ENCODE data around the gene HRC. TPM values are rescaled to one million over a fixed set of nuclear protein-coding genes. Genes with fewer than 3 reads are reported as not detected.
"Not testable (repeated sequence)": the region's sequence is repeated elsewhere in the genome, so short reads cannot be mapped to it uniquely, and the experiment has no call there.

HRC gene
- total RNA-seq, 1 experiment from 2014 or later: not detected

DNA sequence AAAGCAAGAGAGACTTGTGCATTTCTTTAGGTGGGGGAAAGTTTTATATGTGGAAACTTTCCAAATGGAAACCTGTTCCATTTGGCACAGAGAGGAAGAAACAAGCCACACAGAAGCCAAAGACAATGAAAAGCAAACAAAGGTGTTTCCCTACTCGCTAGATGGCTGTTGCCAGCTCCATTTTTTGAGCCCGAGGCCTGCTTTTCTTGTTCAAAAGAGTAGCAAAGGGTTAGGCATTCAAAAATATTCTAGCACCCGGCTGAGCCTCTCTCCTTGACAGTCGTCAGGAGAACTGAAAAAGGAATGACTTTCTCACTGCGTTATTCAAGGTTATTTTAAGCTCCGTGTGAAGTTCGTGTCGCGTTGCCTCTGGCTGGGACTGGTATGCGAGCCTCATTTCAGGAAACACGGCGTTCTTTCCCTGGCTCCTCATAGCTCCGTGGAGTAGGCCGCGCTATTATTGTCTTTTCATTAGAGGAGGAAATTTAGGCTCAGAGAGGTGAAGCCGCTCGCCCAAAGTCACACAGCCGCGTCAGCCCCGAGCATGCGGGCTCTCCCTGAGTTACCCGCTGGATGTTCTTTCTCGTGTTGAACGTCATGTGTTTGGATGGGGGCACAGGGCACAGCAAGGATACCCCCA lies 10.0 kb upstream of the HRC start:
- no peak for DNase-seq (ENCODE audit: extremely low read depth, low read depth)

DNA sequence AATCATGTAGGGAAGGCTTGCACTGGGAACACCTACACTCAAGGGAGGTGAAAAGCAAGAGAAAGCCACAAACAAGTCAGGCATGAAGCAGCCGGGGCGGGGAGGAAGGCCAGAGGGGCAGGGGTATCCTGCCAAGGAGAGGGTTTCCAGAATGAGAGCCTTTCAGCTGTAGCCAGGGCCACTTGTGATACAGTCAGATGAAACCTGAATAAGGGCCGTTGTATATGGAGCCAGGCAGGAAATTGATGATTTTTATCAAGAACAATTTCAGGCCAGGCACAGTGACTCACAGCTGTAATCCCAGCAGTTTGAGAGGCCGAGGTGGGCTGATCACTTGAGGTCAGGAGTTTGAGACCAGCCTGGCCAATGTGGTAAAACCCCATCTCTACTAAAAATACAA lies 6.8 kb upstream of the HRC start:
- DNase-seq (ENCODE audit: extremely low read depth, low read depth): no peak

DNA sequence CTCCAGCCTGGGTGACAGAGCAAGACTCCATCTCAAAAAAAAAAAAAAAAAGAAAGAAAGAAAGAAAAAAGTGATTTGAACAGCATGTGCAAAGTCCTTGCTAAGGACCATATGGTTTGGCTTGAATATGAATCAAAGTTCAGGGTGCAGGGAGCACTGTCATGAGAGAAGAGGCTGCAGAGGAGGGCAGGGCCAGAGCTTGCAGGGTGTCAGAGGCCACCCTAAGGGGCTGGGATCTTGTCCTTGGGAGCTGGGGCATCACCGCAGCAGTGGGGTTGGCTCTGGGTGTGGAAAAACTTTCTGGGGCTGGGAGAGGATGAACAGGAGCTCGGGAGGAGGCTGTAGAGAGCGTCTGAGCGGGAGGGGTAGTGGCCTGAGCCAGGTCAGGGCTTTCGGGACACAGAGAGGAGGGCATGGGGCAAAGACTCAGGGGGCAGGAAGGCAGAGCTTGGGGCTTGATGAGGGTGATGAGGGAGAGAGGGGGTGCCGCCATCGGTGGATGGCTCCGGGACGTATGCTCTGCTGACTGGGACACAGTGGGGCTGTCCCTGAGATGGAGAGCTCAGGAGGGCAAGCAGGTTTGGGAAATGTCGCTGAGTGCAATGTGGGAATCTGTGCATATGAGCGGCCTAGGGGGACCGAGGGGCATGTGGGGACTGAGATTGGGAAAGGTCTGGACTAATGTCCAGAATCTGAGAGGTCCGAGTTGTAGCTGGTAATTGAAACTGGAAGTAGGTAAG lies 5.4 kb upstream of the HRC start:
- no peak for DNase-seq (ENCODE audit: extremely low read depth, low read depth)

DNA sequence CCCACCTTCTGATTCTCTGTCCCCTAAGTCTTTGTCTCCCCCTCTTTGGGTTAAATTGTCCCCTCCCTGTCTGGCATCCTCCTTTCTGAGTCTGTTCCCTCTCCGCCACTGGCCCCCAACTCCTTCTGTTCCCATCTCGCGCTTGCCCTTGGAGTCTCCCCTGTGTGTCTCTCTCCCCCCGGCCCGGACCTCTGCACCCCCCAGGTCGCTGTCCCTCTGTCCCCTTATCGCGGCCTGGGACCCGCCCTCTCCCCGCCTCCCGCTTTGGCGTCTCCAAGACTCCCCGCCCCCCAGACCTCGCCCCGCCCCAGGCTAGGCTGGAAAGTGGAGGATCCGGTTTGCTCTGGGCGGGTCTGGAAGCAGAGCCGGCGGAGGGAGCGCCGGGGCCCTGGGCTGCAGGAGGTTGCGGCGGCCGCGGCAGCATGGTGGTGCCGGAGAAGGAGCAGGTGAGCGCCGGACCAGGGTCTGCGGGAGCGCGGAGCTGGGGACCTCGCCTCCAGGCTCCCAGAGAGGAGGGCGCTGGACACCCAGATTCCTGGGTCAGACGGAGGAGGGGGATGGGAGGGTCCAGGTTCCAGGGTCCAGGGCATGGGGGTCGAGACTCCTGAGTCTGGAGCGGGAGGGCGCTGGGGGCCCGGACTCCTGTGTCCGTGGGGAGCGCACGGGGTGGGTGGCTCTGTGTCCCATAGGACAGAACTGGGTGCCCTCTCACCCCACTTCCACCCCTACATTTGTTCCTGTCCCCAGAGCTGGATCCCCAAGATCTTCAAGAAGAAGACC lies 2.4 kb upstream of the HRC start, which contains the start of gene TRPM4:
Gene TRPM4 (plus strand): TSS at position 348 of the 780 bp plus-strand sequence. CDS start 75 bp downstream, at position 423.
- DNase-seq (ENCODE audit: extremely low read depth, low read depth): peak; percentile 74

DNA sequence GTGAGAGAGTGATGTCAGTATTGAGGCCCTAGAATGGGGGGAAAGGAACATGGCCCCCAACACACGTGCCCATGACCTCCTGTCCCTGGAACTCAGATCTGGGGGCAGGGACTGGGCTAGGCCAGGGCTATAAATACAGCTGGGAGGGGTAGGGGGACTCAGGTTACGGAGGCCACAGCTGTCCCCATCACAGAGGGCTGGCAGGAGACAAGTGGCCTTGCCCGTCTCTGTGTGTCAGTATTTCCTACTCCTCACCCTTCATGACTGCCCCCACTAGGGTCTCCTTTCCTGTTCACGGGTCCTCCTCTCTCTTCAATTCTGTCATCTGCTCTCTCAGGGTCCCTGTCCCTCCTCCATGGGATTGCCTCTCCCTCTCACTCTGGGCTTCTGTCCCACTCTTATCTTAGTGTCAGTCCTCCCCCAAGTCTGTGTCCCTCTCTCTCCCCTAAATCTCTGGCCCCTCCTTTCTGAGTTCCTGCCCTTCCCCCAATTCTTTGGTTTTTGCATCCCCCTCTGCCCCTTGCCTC lies 687 bp upstream of the HRC start:
- DNase-seq (ENCODE audit: extremely low read depth, low read depth): no peak

DNA sequence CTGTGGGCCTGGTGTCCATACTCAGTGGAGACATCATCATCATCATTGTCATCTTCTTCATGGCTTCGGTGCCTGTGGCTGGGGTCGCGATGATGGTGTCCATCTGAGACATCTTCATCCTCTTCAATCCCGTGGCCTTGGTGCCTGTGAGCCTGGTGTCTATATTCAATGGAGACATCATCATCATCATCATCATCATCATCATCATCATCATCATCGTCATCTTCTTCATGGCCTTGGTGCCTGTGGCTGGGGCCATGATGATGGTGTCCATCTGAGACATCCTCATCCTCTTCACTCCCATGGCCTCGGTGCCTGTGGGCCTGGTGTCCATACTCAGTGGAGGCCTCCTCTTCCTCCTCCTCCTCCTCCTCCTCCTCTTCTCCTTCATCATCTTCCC lies 917 bp downstream of the HRC start:
- no peak for DNase-seq (ENCODE audit: extremely low read depth, low read depth)

DNA sequence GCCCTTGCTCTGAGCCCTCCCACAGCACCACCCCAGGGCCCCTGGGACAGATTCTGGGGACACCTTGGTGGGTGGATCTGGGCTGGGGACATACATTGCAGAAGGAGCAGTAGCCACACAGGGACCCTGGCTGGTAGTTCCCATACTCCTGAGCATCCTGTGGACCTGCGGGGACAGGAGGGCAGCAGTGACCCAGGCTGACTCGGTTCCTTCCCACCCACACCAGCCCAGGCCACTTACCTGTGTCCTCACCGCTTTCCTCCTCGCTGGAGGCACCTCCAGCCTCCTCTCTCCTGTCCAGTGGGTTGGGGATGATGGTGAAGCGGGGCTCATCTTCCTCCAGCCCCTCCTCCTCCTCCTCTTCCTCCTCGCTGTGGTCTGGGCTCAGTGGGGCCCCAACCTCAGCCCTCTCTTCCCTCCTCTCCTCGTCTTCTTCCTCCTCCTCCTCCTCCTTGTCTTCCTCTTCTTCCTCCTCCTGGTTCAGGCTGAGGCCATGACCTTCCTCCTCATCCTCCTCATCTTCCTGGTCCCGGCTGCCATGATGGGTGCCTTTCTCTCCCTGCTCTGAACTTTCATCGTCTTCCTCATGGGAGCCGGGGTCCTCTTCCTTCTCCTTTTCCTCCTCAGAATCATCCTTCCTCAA lies 1.9 kb downstream of the HRC start:
- no peak for DNase-seq (ENCODE audit: extremely low read depth, low read depth)

DNA sequence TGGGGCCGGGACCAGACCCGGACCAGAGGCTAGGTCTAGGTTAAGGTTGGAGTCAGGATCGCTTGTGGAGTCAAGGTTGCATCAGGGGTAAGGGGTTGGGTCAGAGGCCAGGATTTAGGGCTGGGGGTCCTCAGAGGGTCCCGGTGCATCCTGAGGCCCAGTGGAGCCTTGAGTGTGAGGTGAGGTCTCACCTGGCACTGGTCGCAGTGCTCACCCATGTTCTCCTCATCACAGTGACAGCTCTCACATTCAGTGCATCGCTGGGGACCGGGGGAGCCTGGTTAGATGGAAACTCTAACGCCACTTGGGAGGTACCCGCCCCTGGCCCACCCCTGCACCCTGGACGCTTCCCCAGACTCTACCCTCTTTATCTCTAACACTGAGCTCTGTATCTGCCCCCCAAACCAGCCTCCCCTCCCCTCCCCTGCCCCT lies 3.1 kb downstream of the HRC start:
- DNase-seq (ENCODE audit: extremely low read depth, low read depth): no peak

DNA sequence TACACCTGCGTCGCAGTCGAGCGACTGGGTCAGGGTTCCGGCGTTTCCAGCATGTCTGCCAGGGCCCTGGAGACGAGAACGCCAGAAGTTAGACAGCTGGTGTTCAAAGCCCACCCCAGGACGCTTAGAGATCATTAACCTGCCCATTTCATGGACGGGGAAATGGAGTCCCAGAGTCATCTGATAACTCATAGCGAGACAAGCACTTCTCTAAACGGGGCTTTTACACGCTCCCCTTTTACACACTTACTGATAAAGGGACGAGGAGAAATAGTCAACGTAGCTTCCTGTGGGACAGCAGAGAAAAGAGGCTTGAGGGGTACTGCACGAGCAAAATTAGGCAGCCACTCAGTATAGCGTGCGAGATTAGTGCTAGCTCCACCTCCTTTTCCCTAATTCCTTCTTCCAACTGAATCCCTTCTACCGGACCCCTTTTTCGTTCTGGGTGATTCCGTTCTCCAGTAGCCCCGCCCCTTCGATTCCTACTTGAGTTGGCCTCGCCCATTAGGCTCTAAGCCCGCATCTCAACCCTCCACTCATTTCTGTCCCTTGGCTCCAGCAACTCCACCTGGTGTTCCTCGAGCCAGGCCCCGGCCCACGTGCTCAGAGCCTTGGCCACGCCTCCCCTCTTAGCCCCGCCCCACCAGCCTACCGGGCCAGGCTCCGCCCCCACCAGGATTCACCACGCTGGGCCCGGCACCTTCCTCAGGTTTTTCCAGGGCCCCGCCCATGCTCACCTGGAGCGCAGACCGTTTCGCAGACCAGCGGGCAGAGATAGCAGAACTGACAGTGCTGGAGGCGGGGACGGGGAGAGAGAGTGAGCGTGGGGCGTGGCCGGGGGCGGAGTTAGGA lies 3.7 kb downstream of the HRC start:
- DNase-seq (ENCODE audit: extremely low read depth, low read depth): no peak

DNA sequence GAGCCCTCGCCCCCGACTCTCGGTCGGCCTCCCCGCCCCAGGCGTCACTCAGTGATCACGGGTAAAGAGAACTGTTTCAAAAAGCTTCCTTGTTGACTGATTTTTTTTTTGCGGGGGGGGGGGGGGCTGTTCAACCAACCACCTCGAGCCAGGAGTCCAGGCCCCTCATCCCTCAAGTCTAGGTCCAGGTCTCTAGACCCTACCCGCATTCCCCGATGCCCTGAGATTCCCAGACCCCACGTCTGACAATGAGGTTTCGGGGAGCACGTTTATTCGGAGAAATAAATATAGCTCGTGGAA lies 4.3 kb downstream of the HRC start:
- DNase-seq (ENCODE audit: extremely low read depth, low read depth): no peak

DNA sequence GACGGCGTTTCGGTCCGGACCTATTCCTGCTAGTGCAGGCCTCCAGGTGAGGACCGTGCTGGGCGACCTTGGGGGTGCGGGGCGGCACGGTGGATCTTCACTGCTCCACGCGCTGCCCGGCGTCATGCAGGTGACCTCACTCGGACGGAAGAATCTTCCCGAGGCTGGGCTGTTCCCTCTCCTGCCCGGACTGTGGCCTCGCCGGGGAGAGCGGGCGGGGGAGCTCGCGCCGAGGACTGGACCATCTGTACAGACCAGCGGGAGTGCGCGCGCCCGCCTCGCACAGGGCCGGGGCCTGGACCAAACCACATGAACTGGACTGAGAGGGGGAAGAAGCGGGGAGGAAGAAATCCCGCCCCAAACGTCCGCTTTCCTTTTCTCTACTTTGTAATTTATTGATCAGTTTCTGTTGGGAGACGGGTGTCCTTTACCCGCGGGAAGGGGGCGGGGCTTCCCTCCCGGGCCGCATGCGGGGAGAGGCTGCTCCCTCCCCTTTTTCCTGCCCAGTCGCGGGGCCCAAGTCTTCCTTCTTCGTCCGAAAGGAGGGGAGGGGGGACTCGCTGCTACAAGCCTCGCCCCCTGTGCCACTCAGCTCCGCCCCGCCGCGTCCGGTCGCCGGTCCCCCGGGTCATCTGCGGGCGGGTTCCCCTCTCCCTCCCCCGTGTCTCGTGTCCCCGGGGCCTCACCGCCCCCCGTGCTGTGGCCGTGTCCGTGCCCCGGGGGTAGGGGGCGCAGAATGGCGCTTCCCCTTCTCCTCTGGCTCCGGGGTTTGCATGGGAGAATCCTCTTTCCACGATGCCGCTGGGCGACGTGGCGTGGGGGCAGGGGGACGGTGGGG lies 4.9 kb downstream of the HRC start:
- peak; percentile 64 for DNase-seq (ENCODE audit: extremely low read depth, low read depth)

DNA sequence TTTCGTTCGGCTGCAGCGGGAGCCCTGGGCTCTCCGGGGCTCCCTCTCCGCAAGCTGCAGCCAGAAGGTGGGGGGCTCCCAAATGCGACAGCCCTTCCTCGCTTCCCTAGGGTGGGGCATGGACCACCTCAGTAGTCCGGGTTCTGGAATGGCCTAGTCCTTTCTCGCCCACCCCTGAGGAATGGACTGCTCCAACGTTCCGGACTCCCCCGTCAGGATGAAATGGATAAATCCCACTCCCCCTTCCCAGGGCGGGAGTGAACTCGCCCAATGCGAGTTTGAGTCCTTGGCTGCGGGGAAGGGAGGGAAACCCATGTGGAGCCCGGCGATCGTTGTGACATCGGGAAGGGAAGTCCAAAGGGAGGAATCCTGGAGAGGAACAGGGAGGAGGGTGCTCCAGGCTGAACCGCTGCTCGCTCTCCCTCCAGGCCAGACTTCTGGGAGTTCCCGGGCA lies 5.5 kb downstream of the HRC start:
- DNase-seq (ENCODE audit: extremely low read depth, low read depth): peak; percentile 65

DNA sequence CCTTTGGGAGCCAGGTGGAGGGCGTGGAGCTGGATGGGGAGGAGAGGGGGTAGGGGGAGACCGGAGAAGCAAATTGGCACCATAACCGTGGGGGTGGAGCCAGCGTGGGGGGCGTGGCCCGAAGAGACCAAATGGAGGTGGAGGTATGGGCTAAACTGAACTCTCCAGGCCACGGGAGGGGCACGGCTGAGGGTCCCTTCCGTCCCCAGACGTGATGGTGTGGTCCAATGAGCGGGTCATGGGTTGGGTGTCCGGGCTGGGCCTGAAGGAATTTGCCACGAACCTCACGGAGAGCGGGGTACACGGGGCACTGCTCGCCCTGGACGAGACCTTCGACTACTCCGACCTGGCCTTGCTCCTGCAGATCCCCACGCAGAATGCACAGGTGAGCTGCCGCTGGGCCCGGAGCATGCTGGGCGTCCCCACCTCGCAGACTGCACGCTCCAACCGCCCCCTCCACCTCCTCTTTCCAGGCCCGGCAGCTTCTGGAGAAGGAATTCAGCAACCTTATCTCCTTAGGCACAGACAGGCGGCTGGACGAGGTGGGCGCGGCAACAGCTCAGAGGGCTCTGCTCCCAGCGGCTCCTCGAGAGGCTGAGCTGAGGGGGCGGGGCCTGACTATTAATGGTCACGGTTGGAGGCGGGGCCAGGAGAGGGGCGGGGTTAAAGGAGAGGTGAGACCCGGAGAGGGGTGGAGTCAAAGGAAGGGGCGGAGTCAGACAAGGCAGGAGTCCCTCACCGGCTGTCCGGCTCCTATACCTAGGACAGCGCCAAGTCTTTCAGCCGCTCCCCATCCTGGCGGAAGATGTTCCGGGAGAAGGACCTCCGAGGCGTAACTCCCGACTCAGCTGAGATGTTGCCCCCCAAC lies 6.2 kb downstream of the HRC start:
- DNase-seq (ENCODE audit: extremely low read depth, low read depth): peak; percentile 93

DNA sequence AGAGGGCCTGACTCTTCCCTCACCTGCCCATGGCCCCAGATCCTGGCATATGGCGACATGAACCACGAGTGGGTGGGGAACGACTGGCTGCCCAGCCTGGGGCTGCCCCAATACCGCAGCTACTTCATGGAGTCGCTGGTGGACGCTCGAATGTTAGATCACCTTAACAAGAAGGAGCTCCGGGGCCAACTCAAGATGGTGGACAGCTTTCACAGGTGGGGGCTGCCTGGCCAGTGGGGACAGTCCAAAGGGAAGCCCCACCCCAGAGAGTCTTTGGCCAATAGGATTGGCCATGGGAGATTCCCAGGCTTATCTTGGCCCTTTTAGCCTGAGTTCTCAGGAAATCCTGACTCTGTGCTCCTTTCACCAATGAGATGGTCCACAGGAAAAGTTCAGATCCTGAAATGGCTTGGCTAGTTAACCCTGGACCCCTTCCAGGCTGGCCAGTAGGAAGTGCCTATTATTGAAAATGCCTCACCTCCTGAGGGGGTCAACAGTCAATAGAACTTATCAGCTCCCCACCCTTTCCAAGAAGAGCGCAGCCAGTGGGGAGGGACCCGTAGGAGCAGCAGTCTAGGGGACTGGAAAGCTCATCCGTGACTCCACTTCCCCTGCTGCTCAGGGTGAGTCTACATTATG lies 7.0 kb downstream of the HRC start:
- DNase-seq (ENCODE audit: extremely low read depth, low read depth): no peak

DNA sequence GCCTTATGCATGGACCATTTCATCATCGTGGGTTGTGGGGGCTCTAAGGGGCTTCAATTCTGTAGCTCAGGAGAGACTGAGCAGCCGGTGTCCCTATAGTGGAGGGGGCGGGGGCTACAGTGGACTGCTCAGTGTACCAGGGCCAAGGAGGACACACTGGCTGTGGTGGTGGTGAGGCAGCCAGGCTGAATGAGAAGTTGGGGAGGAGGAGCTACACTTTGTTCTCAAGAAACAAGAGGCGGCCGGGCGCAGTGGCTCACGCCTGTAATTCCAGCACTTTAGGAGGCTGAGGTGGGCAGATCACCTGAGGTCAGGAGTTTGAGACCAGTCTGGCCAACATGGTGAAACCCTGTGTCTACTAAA lies 8.8 kb downstream of the HRC start:
- DNase-seq (ENCODE audit: extremely low read depth, low read depth): not testable (repeated sequence)

DNA sequence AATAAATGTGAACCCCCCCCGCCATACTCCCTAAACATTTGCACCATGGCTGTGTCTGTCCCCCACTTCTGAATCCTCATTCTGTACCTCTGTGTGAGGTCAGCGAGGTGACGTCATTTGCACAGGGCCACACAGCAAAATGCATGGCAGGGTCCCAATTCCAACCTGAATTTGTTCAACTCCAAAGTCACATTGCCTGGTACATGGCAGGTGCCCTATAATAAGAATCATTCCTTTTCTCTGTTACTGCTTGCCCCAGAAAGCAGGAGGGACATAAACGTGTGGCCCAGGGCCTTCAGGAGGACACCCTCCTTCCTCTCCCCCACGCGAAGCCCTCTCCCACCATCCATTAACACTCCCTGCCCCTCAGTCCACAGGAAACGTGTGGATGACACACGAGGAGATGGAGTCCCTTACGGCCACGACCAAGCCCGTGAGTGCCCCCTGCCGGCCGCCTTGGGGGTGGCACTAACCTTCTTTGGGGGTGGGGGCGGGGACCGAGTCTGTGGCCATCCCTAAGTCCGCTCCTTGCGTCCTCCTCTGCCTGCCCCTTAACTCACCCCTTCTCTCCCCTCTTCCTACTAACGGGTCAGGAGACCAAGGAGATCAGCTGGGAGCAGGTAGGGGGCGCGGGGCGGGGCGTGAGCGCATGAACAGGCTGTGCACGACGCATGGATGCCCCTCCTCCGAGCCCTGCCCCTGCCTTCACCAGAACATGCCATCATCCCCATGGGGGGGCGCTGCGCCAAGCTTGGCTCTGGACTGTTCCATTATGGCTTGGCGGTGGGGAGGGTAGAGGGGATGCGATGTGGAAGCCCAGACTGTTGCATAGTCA lies 9.4 kb downstream of the HRC start:
- peak; percentile 69 for DNase-seq (ENCODE audit: extremely low read depth, low read depth)

DNA sequence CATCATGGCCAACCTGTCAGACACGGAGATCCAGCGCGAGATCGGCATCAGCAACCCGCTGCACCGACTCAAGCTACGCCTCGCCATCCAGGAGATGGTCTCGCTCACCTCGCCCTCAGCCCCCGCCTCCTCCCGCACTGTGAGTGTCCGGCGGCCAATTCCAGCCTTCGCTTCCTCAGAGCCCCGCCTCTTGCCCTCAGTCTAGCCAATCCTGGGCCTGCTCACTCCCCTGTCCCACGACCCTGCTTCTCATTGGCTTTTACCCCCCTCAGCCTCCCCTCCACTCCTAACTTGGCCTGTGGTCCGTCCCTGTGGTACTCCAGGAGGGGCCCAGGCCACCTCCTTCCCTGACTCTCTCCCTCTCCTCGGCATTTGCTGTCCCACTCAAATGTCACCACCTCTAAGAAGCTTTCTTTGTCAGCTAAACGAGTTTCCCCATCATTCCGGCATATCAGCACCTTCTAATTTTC lies 12.3 kb downstream of the HRC start:
- DNase-seq (ENCODE audit: extremely low read depth, low read depth): peak; percentile 86

Measured in NCI-H460 (cell line).